D721Med (cell line): ENCODE data around the gene PFKFB3.
A peak's percentile ranks its signal among the peaks of the same experiment; 100 is the strongest.
"Not testable (repeated sequence)": the region's sequence is repeated elsewhere in the genome, so short reads cannot be mapped to it uniquely, and the experiment has no call there.

ENCODE experiments used
- DNase-seq: peaks from one replicate; pipeline ENCODE4 v3.0.0; 2011; ENCODE audit warnings: low spot score; ENCODE audit not compliant: insufficient read length
- FAIRE-seq: peaks from 2 replicates; lab custom pipeline; 2011; peaks lifted over from hg19 to GRCh38; lab: Jason Lieb, UNC
- CTCF ChIP-seq: IDR thresholded peaks from 2 replicates; pipeline ENCODE4 v1.5.1; 2012; ENCODE audit warnings: mild to moderate bottlenecking, control low read depth; ENCODE audit not compliant: insufficient read depth; ENCODE audit errors: missing control alignments

The PFKFB3 gene

GRCh38 chr10:6203331-6204062 is 765 bp downstream of the PFKFB3 start:
- no peak for FAIRE-seq
- no peak for DNase-seq
- peak; percentile 22 for TF ChIP-seq CTCF

GRCh38 chr10:6204063-6204340 is 1.3 kb downstream of the PFKFB3 start:
- FAIRE-seq, result no peak
- no peak for DNase-seq
- TF ChIP-seq CTCF, result no peak

- DNase-seq (no peak), FAIRE-seq (no peak)
- TF ChIP-seq CTCF, result no peak
Measured at GRCh38 chr10:6204341-6205191, 1.8 kb downstream of the PFKFB3 start.

- not testable (repeated sequence) for FAIRE-seq, DNase-seq
Measured at GRCh38 chr10:6206486-6206885, 3.8 kb downstream of the PFKFB3 start.

GRCh38 chr10:6207658-6208057 is 4.9 kb downstream of the PFKFB3 start:
- TF ChIP-seq CTCF, result no peak
- FAIRE-seq, result no peak

GRCh38 chr10:6208799-6209235 is 6.1 kb downstream of the PFKFB3 start:
- DNase-seq (no peak), FAIRE-seq (no peak)
- TF ChIP-seq CTCF, result no peak

More at GRCh38 chr10:6207658-6208057, 4.9 kb downstream of the PFKFB3 start:
- DNase-seq, result no peak

- TF ChIP-seq CTCF, result no peak
- FAIRE-seq, result no peak
- DNase-seq, result no peak
Measured at GRCh38 chr10:6211341-6211670, 8.6 kb downstream of the PFKFB3 start.
